GM19035 (cell line): ENCODE measurements around the gene RMDN2.

ENCODE experiments used
- ATAC-seq: cut with Tn5 transposase; IDR thresholded peaks from one replicate; pipeline ENCODE4 v1.9.1; 2021; ENCODE audit not compliant: unreplicated experiment

The RMDN2 gene

GRCh38 chr2:37896319-37896718 is 28.8 kb upstream of the RMDN2 start:
- ATAC-seq: no peak

DNA sequence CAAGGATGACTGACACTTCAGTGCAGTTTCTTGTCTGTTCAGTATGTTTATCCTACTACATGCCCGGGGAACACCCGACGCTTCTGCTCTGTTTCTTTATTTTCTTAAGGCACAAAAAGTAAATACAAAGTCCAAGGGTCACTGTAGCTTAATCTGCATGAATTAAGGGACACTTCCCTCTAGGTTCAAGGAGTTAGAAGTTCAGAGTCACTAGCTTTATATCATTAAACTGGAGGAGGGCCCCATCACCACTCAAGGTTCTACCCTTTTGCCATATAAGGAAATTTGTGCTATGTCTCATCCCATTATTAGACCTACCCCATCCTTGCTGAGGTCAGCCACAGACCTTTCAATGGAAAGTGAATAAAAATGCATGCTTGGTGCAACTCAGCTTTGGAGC is 27.6 kb upstream of the RMDN2 start:
- ATAC-seq: no peak

DNA sequence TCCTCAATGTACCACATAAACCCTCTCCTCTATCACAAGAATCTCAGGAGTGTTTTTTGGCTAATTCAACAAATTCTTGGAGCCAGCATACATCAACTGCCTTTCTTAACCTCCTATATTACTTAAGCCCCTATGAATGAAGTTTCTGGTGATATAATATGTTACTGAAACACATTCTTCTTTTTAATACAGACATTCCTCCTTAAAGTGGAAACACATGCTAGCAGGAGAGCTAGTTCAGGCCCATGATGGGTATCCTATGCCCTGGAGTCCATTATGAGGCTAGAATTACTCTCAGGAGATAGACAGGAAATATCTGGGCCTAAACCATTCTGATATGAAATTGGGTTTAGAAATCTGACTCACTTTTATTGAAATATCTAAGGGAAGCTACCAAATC is 26.6 kb upstream of the RMDN2 start:
- ATAC-seq: no peak

DNA sequence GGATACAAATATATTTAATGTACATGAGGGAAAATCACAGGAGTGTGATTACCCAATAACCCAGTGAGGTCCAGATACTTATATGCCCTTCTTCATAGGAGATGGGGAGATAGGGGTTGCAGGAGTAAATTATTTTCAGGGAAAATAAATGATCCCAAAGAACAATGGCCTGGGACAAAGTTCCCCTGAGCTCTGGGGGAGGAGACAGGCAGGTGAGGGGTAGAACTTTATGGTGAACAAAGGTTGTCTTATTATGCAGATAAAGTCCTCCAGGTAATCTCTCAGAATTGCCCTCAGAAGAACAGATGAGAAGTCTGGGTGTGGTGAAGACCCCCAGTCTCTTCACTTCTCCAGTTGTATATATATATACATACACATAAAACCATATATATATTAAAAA is 22.1 kb upstream of the RMDN2 start:
- ATAC-seq: no peak

GRCh38 chr2:37904425-37904824 is 20.7 kb upstream of the RMDN2 start:
- ATAC-seq: no peak

- no peak for ATAC-seq
These were observed 20.1 kb upstream of the RMDN2 start for GRCh38 chr2:37904993-37905392.

DNA sequence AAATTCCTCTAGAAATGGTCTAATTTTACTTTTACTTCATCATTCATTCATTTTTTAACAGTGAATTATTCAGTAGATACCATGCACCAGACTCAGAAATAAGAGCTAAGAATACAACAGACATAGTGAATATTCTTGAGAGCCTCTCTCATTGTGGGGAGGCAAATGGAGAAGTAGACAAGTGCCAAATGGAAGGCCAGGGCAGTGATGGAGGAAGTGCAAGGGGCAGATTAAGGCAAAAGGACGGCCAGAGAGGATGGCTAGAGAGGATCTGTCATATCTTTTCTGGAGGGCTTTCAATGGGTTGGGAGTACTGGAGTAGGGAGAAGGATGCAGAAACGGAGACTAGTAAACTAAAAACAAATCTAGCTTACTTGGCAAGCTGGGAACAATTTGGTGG is 19.0 kb upstream of the RMDN2 start:
- ATAC-seq: no peak

DNA sequence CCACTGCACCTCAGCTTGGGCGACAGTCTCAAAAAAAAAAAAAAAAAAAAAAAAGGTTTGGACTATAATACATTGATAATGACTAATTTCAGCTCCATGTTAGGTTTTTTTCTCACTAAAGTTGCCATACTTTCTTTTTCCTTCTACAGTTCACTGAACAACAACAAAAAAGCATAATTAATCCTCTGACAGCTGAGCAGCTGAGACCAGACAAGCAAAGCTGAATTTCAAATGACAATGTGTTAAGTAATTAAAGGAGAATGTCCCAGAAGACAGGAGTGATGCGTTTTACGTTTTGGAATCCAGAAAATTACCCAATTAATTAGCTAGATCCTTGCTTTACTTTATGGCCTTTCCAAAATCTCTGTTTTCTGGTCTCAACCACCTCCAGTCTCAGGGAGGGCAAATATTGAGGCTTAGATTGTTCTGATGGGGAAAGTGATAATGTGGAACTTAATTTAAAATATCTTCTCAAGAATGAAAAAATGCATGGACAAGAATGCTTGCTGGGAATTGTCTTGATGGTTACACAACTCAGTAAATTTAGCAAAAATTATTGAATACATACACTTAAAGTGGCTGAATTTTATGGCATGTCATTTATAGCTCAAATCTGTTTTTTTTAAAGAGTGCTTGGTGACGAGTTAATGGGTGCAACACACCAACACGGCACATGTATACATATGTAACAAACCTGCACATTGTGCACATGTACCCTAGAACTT is 17.4 kb upstream of the RMDN2 start:
- no peak for ATAC-seq

GRCh38 chr2:37911296-37911873 is 13.7 kb upstream of the RMDN2 start:
- no peak for ATAC-seq

DNA sequence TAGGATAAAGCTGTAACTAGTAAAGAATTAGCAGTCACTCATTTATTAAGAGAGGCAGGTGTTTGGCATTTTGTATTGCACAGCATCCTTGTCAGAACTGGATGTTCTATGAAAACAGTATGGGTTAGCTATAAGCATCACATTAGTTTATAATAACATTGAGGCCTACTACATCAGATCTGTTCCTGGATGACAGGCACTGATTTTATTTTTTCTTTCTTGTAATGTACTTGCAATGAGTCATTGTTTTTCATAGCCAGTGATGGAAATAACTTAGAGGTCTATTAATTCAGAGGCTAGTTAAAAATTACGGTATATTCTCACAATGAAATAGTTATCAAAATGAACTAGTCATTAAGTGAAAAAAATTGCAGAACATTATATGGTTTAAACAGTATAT is 13.0 kb upstream of the RMDN2 start:
- ATAC-seq: no peak

- no peak for ATAC-seq
These were observed 12.5 kb upstream of the RMDN2 start for GRCh38 chr2:37912616-37913015.

GRCh38 chr2:37914340-37914739 is 10.7 kb upstream of the RMDN2 start:
- no peak for ATAC-seq

- ATAC-seq: no peak
These were observed 9.3 kb upstream of the RMDN2 start for GRCh38 chr2:37915773-37916172.

GRCh38 chr2:37916512-37917082 is 8.5 kb upstream of the RMDN2 start:
- no peak for ATAC-seq

GRCh38 chr2:37917281-37918228 is 7.5 kb upstream of the RMDN2 start:
- ATAC-seq: no peak

DNA sequence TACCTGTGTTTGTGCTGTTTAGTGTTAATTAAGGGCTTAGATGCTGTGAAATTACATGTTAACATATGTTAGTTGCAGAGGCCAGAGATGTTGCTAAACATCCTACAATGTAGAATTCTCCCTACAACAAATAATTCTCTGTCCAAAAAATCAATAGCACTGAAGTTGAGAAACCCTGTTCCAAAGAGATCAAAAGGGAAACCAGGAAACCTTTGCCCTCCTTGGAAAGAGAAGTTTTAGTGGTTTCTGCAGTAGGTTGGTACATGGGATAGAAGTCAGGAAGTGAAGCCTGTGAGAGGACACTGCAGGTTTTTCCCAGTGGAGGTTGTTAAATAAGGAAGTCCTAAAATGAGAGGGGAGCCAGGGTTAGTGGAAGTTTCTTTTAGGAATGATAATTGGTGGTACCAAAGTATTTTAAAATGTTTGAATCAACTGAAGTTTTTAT is 6.3 kb upstream of the RMDN2 start:
- no peak for ATAC-seq

DNA sequence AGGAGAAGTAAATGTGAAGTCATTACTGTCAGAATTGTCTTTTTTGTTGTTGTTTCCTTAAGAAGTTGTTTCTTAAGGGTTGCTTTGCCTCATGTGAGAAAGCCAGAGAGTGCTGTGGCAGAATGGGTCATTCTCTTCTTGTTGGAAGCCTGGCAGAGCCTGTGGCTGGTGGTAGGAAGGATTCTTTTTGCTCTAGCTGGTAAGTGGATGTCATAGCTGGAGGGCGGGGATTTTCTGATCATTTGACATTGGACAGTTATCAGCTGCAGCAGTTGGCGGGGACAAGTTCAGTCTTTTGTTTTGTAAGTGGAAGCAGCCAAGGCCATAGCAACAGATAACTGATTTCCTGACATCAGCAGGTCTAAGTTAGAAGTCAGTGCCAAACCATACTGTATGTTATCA is 5.5 kb upstream of the RMDN2 start:
- ATAC-seq: no peak

GRCh38 chr2:37920570-37920969 is 4.5 kb upstream of the RMDN2 start:
- ATAC-seq: no peak

GRCh38 chr2:37921781-37922180 is 3.3 kb upstream of the RMDN2 start:
- no peak for ATAC-seq

- no peak for ATAC-seq
These were observed 1.6 kb upstream of the RMDN2 start for GRCh38 chr2:37923308-37924055.

- no peak for ATAC-seq
These were observed 1.5 kb downstream of the RMDN2 start for GRCh38 chr2:37926635-37927034.
